Tibial nerve (tissue), 4 donors: ENCODE data around the gene ANAPC5. TPM values are rescaled to one million over a fixed set of nuclear protein-coding genes. Genes with fewer than 3 reads are reported as not detected.
"Not testable (repeated sequence)": the region's sequence is repeated elsewhere in the genome, so short reads cannot be mapped to it uniquely, and the experiment has no call there.

Experiments
- DNase-seq, 2 donors: peaks; one replicate each; pipeline ENCODE4 v3.0.0-alpha.2; 2019; ENCODE audit warnings: low spot score in 2 of 2
- H3K27ac ChIP-seq, 4 donors: fragments of 200-600 bp; sonication (generic) in 3 of 4; one replicate each; pipeline ENCODE4 v1.5.1; 2017 to 2019; ENCODE audit warnings: mild to moderate bottlenecking in 1 of 4
- H3K27me3 ChIP-seq, 2 donors: fragments of 200-600 bp; sonication (generic) in 1 of 2; one replicate each; pipeline versions ENCODE4 v1.5.1 to v1.6.0; 2017 to 2019
- H3K36me3 ChIP-seq, 3 donors: fragments of 200-600 bp; sonication (generic); one replicate each; pipeline ENCODE4 v1.5.1; 2018 to 2019
- H3K4me1 ChIP-seq, 4 donors: fragments of 200-600 bp; sonication (generic) in 3 of 4; one replicate each; pipeline ENCODE4 v1.5.1; 2017 to 2019
- H3K4me3 ChIP-seq, 4 donors: fragments of 200-600 bp; sonication (generic) in 3 of 4; one replicate each; pipeline ENCODE4 v1.5.1; 2017 to 2019; ENCODE audit warnings: mild to moderate bottlenecking in 1 of 4, moderate library complexity in 1 of 4
- H3K9me3 ChIP-seq, 4 donors: fragments of 200-600 bp; sonication (generic) in 3 of 4; one replicate each; pipeline ENCODE4 v1.5.1; 2017 to 2019
- CTCF ChIP-seq, 5 experiments: fragments of 200-600 bp in 3 of 5; fragments of 450-650 bp in 2 of 5; sonication (generic) in 3 of 5; IDR thresholded peaks; one replicate each; pipeline ENCODE4 v1.5.1; 2016 to 2019; ENCODE audit warnings: antibody characterized with exemption in 5 of 5, mild to moderate bottlenecking in 3 of 5, moderate library complexity in 2 of 5
- EP300 ChIP-seq, 2 donors: sonication (generic); formaldehyde crosslinking; IDR thresholded peaks; one replicate each; pipeline ENCODE4 v1.6.1; 2017; ENCODE audit warnings: antibody characterized with exemption in 2 of 2, mild to moderate bottlenecking in 1 of 2
- POLR2A ChIP-seq, 2 donors: fragments of 450-650 bp; IDR thresholded peaks; one replicate each; pipeline ENCODE4 v1.6.1; 2017; ENCODE audit warnings: antibody characterized with exemption in 2 of 2, mild to moderate bottlenecking in 2 of 2, moderate library complexity in 2 of 2
- WGBS, 2 donors: methylation state at CpG; one replicate each; pipeline ENCODE4 v1.1.5; 2018; 5-methylcytosine and 5-hydroxymethylcytosine counted together
- total RNA-seq, 4 donors: library from RNA; depleted of rRNA; stranded (reverse); fragments of >200 nt; gene quantifications; one replicate each; pipeline ENCODE4 v1.1.0, GENCODE V29; 2016

Gene ANAPC5
- total RNA-seq, 4 donors from 2014 or later: 103 to 170 (median 139) TPM

DNA sequence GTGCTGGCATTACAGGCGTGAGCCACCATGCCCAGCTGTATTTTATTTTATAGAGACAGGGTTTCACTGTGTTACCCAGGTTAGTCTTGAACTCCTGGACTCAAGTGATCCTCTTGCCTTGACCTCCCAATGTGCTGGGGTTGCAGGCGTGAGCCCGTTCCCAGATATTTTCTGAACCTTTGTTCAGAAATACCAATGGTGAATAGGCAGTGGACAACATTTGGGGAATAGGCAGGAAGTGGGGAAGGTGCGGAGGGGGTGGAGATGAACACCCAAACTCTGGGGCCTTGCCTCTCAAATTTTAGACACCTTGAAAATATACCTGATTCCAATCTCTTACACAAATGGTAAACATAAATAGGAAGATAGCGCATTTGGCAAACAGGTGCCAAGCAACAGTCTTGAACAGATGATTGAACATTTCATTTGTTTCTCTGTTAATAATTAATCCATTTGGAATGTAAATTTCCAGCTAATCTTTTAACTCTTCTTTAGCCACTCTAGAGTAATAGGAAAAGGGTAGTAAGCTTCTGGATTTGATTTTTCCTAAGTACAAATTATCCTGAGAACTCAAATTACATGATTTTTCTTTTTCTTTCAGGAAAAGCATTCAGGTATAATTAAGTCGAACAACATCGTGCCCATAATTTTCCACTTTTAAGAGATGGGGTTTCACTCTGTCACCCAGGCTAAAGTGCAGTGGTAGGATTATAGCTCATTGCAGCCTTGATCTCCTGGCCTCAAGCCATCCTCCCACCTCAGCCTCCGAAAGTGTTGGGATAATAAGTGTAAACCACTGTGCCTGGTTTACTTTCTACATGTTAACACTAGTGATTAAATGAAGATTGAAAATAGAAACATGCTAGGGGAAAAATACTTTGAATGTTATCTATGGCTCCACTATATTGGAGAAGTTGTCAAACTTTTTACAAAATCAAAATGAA is 24.8 kb upstream of the ANAPC5 start:
- WGBS, 2 donors: 80% methylated on average over 8 of the region's 8 CpGs
- Histone ChIP-seq H3K9me3 (no peaks in the 10 kb centered on the region), H3K27me3 (no peaks in the 10 kb centered on the region), H3K4me3 (no peak overlapping the region), H3K4me1 (no peaks in the 10 kb centered on the region), H3K27ac (no peak overlapping the region), H3K36me3 (no peaks in the 10 kb centered on the region)
- DNase-seq: no peak
- TF ChIP-seq EP300 (IDR thresholded peaks at IDR 0.05) (no peak), POLR2A (IDR thresholded peaks at IDR 0.05) (no peak), CTCF (IDR thresholded peaks at IDR 0.05) (no peak)

DNA sequence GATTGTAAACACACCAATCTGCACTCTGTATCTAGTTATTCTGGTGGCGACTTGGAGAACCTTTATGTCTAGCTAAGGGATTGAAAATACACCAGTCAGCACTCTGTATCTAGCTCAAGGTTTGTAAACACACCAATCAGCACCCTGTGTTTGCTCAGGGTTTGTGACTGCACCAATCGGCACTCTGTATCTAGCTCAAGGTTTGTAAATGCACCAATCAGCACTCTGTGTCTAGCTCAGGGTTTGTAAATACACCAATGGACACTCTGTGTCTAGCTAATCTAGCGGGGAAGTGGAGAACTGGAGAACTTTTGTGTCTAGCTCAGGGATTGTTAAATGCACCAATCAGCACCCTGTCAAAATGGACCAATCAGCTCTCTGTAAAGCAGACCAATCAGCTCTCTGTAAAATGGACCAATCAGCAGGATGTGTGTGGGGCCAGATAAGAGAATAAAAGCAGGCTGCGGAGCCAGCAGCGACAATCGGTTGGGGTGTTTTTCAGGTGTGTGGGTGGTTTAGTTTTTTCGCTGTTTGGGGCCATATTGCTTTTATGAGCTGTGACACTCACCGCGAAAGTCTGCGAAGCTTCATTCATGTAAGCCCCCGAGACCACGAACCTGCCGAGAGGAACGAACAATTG is 22.9 kb upstream of the ANAPC5 start:
- H3K36me3 ChIP-seq, H3K9me3 ChIP-seq, H3K4me1 ChIP-seq, H3K4me3 ChIP-seq, DNase-seq, H3K27ac ChIP-seq, H3K27me3 ChIP-seq: not testable (repeated sequence)
- 79 to 84% methylated on average over 13 to 14 of the region's 14 CpGs for WGBS, 2 donors

DNA sequence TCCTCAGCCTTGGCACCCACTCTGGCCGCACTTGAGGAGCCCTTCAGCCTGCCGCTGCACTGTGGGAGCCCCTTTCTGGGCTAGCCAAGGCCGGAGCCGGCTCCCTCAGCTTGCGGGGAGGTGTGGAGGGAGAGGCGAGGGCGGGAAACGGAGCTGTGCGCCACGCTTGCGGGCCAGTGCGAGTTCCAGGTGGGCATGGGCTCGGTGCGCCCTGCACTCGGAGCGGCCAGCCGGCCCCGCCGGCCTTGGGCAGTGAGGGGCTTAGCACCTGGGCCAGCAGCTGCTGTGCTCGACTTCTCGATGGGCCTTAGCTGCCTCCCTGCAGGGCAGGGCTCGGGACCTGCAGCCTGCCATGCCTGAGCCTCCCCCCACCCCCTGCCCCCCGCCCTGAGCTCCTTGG is 22.1 kb upstream of the ANAPC5 start:
- H3K9me3 ChIP-seq, H3K4me3 ChIP-seq, H3K27ac ChIP-seq, H3K27me3 ChIP-seq, H3K4me1 ChIP-seq, H3K36me3 ChIP-seq, DNase-seq: not testable (repeated sequence)
- WGBS, 2 donors: 93 to 95% methylated on average over 19 to 23 of the region's 23 CpGs

- Histone ChIP-seq H3K36me3 (no peaks in the 10 kb centered on the region), H3K4me1 (no peaks in the 10 kb centered on the region), H3K27me3 (no peaks in the 10 kb centered on the region), H3K4me3 (no peak overlapping the region), H3K9me3 (no peaks in the 10 kb centered on the region), H3K27ac (no peak overlapping the region)
- 83 to 90% methylated on average over 6 of the region's 6 CpGs for WGBS, 2 donors
- DNase-seq: no peak
- TF ChIP-seq CTCF (IDR thresholded peaks at IDR 0.05) (no peak), POLR2A (IDR thresholded peaks at IDR 0.05) (no peak), EP300 (IDR thresholded peaks at IDR 0.05) (no peak)
Measured at GRCh38 chr12:121373755-121374154, 21.5 kb upstream of the ANAPC5 start.

GRCh38 chr12:121371404-121371803 is 19.2 kb upstream of the ANAPC5 start:
- TF ChIP-seq POLR2A (IDR thresholded peaks at IDR 0.05) (no peak), CTCF (IDR thresholded peaks at IDR 0.05) (no peak), EP300 (IDR thresholded peaks at IDR 0.05) (no peak)
- no peak overlapping the region for H3K4me3 ChIP-seq
- no peaks in the 10 kb centered on the region for H3K27me3 ChIP-seq
- 73 to 76% methylated on average over 6 of the region's 6 CpGs for WGBS, 2 donors
- no peak for DNase-seq
- no peaks in the 10 kb centered on the region for H3K36me3 ChIP-seq
- no peaks in the 10 kb centered on the region for H3K9me3 ChIP-seq
- no peak overlapping the region for H3K27ac ChIP-seq
- H3K4me1 ChIP-seq: no peaks in the 10 kb centered on the region

- Histone ChIP-seq H3K27me3 (no peaks in the 10 kb centered on the region), H3K4me3 (no peak overlapping the region), H3K36me3 (no peaks in the 10 kb centered on the region), H3K9me3 (no peaks in the 10 kb centered on the region), H3K4me1 (no peaks in the 10 kb centered on the region), H3K27ac (no peak overlapping the region)
- no peak for DNase-seq
- TF ChIP-seq CTCF (IDR thresholded peaks at IDR 0.05) (no peak), POLR2A (IDR thresholded peaks at IDR 0.05) (no peak), EP300 (IDR thresholded peaks at IDR 0.05) (no peak)
- 48 to 52% methylated on average over 4 of the region's 4 CpGs for WGBS, 2 donors
Measured at GRCh38 chr12:121366063-121366459, 13.8 kb upstream of the ANAPC5 start.
